ENCODE results near the gene DRC1.

DRC1 gene

GRCh38 chr2:26485725-26486418, 84.2 kb downstream of the DRC1 start:
- no peaks in the 10 kb centered on the region for H3K27me3 ChIP-seq
- no peaks in the 10 kb centered on the region for H3K36me3 ChIP-seq
- TF ChIP-seq CTCF (IDR thresholded peaks at IDR 0.05): no peak
- H3K27ac ChIP-seq: no peak overlapping the region
- no peaks in the 10 kb centered on the region for H3K9me3 ChIP-seq
- H3K4me3 ChIP-seq (ENCODE audit: low read depth in 1 of 2, low read length in 1 of 2): no peak overlapping the region
- H3K4me1 ChIP-seq (ENCODE audit: control insufficient read depth in 1 of 2, insufficient read depth in 1 of 2, low read depth in 1 of 2, low read length in 1 of 2): no peaks in the 10 kb centered on the region

DNA sequence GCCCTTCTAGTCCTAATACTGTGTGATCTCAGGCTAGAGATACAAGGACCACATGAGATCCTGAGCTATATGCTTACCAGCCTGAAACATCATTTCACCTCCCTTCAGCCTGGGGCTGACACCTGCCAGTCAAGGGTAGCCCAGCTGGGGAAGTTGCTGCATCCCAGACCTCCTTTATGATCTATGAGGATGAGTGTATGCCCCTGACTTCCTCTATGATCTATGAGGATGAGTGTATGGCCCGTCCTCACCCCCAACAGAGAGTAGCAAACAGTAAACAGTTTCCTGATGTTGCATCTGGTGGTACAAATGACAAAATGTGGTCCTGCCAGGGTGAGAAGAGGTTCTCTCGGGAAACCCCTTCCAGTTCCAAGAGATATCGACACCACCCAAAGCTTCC, 85.1 kb downstream of the DRC1 start:
- H3K4me3 ChIP-seq (ENCODE audit: low read depth in 1 of 2, low read length in 1 of 2): no peak overlapping the region
- no peaks in the 10 kb centered on the region for H3K9me3 ChIP-seq
- H3K27me3 ChIP-seq: no peaks in the 10 kb centered on the region
- H3K4me1 ChIP-seq (ENCODE audit: control insufficient read depth in 1 of 2, insufficient read depth in 1 of 2, low read depth in 1 of 2, low read length in 1 of 2): no peaks in the 10 kb centered on the region
- H3K36me3 ChIP-seq: no peaks in the 10 kb centered on the region
- no peak for TF ChIP-seq CTCF (IDR thresholded peaks at IDR 0.05)
- H3K27ac ChIP-seq: no peak overlapping the region

DNA sequence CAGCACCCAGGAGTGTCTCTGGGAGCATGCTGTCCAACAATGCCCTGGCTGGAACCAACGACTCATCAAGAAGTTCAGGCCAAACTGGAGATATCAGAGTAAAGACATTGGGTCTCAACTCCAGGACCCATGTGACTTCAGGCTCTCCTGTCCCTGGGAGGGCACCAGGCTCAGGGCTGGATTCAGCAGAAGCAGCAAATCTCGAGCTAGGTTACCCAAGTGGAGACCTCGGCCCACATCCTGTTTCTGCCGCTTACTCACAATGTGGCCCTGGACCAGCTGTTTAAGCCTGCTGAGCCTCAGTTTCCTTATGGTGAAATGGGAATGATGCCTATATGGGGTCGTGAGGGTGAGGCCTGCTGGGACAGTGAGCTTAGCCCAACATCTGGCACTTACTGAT, 85.5 kb downstream of the DRC1 start:
- Histone ChIP-seq H3K4me3 (ENCODE audit: low read depth in 1 of 2, low read length in 1 of 2) (no peak overlapping the region), H3K27ac (no peak overlapping the region), H3K9me3 (no peaks in the 10 kb centered on the region), H3K4me1 (ENCODE audit: control insufficient read depth in 1 of 2, insufficient read depth in 1 of 2, low read depth in 1 of 2, low read length in 1 of 2) (no peaks in the 10 kb centered on the region), H3K36me3 (no peaks in the 10 kb centered on the region), H3K27me3 (no peaks in the 10 kb centered on the region)
- TF ChIP-seq CTCF (IDR thresholded peaks at IDR 0.05): no peak

GRCh38 chr2:26488463-26489212, 86.9 kb downstream of the DRC1 start:
- no peak for TF ChIP-seq CTCF (IDR thresholded peaks at IDR 0.05)
- H3K4me1 ChIP-seq (ENCODE audit: control insufficient read depth in 1 of 2, insufficient read depth in 1 of 2, low read depth in 1 of 2, low read length in 1 of 2): peaks cover 0 to 3% of the 10 kb centered on the region in 2 experiments
- H3K27ac ChIP-seq: no peak overlapping the region
- no peaks in the 10 kb centered on the region for H3K36me3 ChIP-seq
- H3K4me3 ChIP-seq (ENCODE audit: low read depth in 1 of 2, low read length in 1 of 2): no peak overlapping the region
- H3K27me3 ChIP-seq: no peaks in the 10 kb centered on the region
- no peaks in the 10 kb centered on the region for H3K9me3 ChIP-seq

- Histone ChIP-seq H3K4me1 (ENCODE audit: control insufficient read depth in 1 of 2, insufficient read depth in 1 of 2, low read depth in 1 of 2, low read length in 1 of 2) (peaks cover 0 to 3% of the 10 kb centered on the region in 2 experiments), H3K36me3 (no peaks in the 10 kb centered on the region), H3K9me3 (no peaks in the 10 kb centered on the region), H3K4me3 (ENCODE audit: low read depth in 1 of 2, low read length in 1 of 2) (no peak overlapping the region), H3K27me3 (no peaks in the 10 kb centered on the region), H3K27ac (no peak overlapping the region)
- TF ChIP-seq CTCF (IDR thresholded peaks at IDR 0.05): no peak
These were observed 87.6 kb downstream of the DRC1 start for GRCh38 chr2:26489213-26489850.
